Head of caudate nucleus (tissue), 42 donors: ENCODE data around the gene FAM81A.
"Not testable (repeated sequence)": the region's sequence is repeated elsewhere in the genome, so short reads cannot be mapped to it uniquely, and the experiment has no call there.

Experiments
- DNase-seq, 42 donors: peaks; one replicate each; pipeline versions ENCODE4 v3.0.0 to v3.0.0-alpha.2; 2020 to 2021; ENCODE audit warnings: mixed read lengths in 7 of 42
- intact Hi-C: fragments of 100-400 bp; cut with DNase I; formaldehyde crosslinking; loops from one replicate; pipeline ENCODE4 v1.15.0; 2022

The FAM81A gene

GRCh38 chr15:59456114-59456513 lies 18.1 kb downstream of the FAM81A start:
- no peak for DNase-seq
- intact Hi-C loops, result no loop called here

GRCh38 chr15:59457103-59457502 lies 19.1 kb downstream of the FAM81A start:
- no peak for DNase-seq
- intact Hi-C loops, result no loop called here

- intact Hi-C loops, result no loop called here
- no peak for DNase-seq
Observed at GRCh38 chr15:59461521-59461920, 23.5 kb downstream of the FAM81A start.

GRCh38 chr15:59473226-59473625 lies 35.2 kb downstream of the FAM81A start:
- intact Hi-C loops, result no loop called here
- no peak for DNase-seq

- DNase-seq, intact Hi-C loops: not testable (repeated sequence)
Observed at GRCh38 chr15:59475161-59475560, 37.2 kb downstream of the FAM81A start.

GRCh38 chr15:59484399-59484798 lies 46.4 kb downstream of the FAM81A start:
- DNase-seq, result no peak
- intact Hi-C loops, result no loop called here

GRCh38 chr15:59485036-59485435 lies 47.0 kb downstream of the FAM81A start:
- intact Hi-C loops, result no loop called here
- DNase-seq, result no peak

GRCh38 chr15:59489485-59489884 lies 51.5 kb downstream of the FAM81A start:
- DNase-seq, intact Hi-C loops: not testable (repeated sequence)

GRCh38 chr15:59491062-59491461 lies 53.1 kb downstream of the FAM81A start:
- intact Hi-C loops, result loop anchor here (5.0 to 10.0 kb wide), 4 partner anchors 246 to 504 kb away; partner anchors contain the start of gene RNF111

GRCh38 chr15:59492389-59493377 lies 54.7 kb downstream of the FAM81A start:
- DNase-seq, result peak; percentile 30 to 90 (median 73)
- intact Hi-C loops, result loop anchor here (5.0 to 10.0 kb wide), 4 partner anchors 248 to 505 kb away; partner anchors contain the start of gene RNF111

More at GRCh38 chr15:59491062-59491461, 53.1 kb downstream of the FAM81A start:
- peak in 2 of 42 donors; percentile 30 to 31 for DNase-seq

- intact Hi-C loops, result no loop called here
- peak in 13 of 42 donors; percentile 17 to 66 (median 28) for DNase-seq
Observed at GRCh38 chr15:59501597-59501996, 63.6 kb downstream of the FAM81A start.

GRCh38 chr15:59515190-59515589 lies 77.2 kb downstream of the FAM81A start:
- intact Hi-C loops, result no loop called here
- no peak for DNase-seq

GRCh38 chr15:59516655-59517461 lies 78.9 kb downstream of the FAM81A start:
- intact Hi-C loops, result no loop called here
- DNase-seq, result no peak

GRCh38 chr15:59519329-59519728 lies 81.3 kb downstream of the FAM81A start:
- intact Hi-C loops, result no loop called here
- no peak for DNase-seq

GRCh38 chr15:59521443-59521842 lies 83.5 kb downstream of the FAM81A start:
- no peak for DNase-seq
- intact Hi-C loops, result no loop called here

- DNase-seq, result no peak
- intact Hi-C loops, result no loop called here
Observed at GRCh38 chr15:59522988-59523461, 85.0 kb downstream of the FAM81A start.

GRCh38 chr15:59523702-59524101 lies 85.7 kb downstream of the FAM81A start:
- intact Hi-C loops, result no loop called here
- DNase-seq, result no peak

GRCh38 chr15:59524331-59524731 lies 86.3 kb downstream of the FAM81A start:
- intact Hi-C loops, result no loop called here
- peak in 6 of 42 donors; percentile 5 to 42 (median 14) for DNase-seq

GRCh38 chr15:59526466-59526865 lies 88.5 kb downstream of the FAM81A start:
- DNase-seq, result not testable (repeated sequence)

More at GRCh38 chr15:59526466-59526865, 88.5 kb downstream of the FAM81A start:
- intact Hi-C loops, result not testable (repeated sequence)
